GM19023 (cell line): ENCODE data around the gene TFG.

Source experiments
- ATAC-seq: cut with Tn5 transposase; IDR thresholded peaks from one replicate; pipeline ENCODE4 v1.9.1; 2021; ENCODE audit warnings: mild to moderate bottlenecking, moderate library complexity; ENCODE audit not compliant: unreplicated experiment

TFG gene

DNA sequence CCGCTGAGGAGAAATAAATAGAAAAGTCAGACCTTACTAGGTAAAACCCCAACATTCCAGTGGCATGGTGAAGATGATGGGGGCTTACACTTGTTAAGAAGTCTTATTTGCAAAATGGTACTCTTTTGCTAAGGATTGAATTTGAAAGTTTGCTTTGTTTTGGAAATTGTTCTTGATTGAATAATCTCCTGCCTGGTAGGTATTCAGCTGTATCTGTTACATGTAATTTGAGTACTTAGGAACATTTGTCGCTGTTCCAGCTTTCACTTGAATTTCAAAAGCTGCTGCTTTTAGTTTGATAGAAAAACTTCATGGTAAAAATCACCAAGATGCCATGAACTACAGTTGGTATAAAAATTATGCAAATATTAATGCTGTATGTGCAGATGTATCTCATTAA is 44.6 kb downstream of the TFG start:
- no peak for ATAC-seq

DNA sequence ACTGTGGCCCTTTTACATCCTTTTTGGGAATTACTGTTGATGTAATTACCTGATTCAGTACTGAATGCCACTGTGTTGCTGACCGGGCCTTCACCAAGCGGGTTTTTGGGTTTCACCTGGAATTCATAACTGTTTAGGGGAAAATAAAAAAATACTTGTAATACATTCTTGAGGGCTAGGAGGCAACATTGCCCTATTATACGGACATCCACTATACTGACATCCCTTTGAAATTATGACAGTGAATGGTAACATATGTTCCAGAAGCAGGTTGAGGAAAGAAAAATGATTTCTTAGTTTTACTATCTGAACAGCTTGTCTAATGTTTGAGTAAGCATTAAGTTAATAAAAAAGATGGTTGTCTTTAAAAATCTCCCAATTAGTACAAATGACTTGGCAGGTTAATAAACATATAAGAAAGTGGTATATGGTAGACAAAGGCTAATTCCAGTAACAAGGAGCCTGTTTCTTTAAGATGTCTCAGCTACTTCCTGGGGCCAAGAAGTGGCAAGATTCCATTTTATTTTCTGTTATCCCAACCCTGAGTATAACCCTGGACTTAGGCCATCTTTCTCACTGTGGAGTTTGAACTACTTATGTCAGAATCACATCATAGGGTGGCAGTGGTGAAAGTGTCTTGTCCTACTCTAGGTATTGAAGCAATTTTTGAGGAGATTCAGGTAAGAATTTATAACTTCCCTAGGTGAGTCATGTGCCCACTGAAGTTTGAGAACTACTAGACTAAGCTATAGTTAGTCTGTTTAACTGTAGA is 45.5 kb downstream of the TFG start:
- ATAC-seq = no peak

DNA sequence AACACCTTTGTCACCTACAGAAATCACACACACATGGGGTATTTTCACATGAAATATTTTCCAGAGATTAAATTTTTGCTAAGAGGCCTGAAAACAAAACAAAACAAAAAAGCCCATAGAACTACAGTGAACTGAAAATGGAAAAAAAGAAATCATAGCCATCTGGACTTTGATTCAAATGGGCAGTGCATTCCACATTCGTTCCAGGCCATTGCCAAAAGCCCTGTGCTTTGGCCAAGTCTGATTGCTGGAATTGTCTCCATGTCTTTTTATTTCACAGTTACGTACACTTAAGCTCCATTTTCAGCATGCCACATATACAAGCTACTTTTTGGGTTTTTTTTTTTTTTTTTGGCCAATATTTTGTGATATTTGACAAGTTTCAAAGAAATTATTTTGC is 47.1 kb downstream of the TFG start:
- no peak for ATAC-seq

DNA sequence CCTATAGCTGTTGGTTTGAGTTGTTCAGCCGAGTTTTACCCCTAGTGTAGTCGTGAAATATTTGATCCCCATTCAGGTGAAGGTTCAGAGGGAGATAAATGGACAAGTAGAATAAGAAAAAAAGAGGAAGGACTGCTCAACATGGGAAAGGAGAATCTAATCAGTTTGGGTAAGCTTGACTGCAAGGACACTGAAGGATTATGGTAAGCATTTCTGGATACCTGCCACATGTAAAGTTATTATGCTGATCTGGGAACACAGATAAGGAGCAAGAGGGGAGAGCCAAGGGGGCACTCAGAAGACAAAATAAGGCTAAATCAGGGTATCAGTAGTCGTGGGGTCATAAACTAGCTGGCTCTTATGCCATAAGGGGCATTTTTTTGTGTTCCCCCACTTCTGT is 49.9 kb downstream of the TFG start:
- ATAC-seq = no peak

DNA sequence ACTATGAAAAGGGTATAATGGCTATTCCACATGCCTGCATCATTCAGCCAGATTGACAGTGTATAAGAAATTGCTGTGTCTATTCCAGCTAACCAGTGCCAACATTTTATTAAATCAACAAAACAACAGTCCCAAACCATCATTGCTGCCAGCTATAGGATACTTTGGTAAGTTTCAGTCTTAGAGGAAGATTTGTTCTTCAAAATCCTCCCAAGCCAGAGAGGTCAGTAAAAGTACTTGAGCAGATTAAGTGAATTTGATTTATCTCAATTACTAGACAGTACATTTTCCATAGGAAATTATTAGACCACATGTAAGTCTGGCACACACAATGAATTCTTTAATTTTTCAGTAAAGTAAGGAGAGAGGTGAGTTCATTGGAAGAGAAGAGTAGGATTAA is 50.7 kb downstream of the TFG start:
- ATAC-seq = no peak

DNA sequence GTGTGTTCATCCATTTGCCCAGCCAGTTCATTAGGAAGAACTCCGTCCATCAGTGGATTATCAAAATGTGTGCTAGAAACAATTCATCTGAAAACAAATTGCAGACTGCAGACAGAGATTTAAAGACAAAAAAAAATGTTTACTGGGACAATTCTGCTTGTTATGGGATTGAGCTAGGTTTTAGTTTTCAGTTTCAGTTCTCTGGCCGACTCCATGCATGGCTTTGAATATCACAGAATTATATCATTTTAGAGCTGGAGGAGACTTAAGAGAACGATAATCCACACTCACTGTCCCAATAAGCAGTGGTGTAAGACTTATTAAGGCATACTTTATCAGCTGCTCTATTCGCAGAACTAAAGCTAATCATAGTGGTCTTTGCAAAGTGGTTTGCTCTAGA is 51.1 kb downstream of the TFG start:
- ATAC-seq = no peak

DNA sequence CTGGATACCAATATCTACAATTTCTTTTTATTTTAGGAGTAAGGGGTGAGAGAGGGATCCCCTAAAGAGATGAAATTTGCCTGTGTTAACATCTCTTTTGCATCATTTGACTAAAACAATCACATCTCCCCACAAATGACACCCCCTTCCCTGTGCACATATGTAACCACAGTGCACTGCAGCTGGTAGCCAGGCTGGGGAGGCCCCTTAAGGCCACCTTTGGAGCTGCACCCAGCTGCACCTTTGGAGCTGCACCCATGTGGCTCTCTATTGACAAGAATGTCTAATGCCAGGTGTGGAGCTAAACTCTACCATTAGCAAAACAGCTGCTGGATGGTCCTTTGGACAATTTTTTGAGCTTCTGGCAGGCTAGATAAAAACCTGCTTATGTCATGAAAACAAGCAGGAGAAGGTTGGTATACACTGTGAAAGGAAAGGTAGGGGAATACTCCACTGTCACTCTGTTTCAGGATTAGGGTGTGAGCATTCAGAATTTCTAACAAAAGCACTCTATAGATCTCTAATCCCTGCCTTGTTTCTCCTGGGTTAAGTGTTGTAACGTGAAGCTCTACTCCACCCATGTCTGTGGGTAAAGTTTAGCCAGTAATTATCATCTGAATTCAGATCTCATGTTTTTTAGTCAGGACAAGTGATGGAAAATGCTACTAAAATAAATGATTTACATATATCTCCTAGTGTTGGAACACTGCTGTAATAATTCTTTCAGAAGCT is 52.1 kb downstream of the TFG start:
- ATAC-seq = peak; percentile 81

DNA sequence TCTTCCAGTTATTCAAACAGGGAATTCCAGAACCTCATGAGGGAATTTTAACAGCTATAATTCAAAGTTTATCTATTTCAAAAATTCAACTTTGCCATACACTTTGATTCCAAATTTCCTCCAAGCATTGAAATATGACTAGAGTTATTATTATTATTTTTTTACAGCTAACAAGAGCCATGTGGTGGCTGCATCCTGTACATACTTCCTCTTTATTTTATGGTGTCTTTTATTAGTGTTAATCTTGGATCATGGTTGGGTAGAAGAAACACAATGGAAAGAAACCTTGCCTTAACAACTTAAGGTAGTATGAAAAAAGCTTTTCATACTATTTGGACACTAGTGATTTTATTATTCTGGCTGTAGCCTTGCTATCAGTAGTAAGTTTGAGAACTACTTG is 52.7 kb downstream of the TFG start:
- ATAC-seq = no peak

DNA sequence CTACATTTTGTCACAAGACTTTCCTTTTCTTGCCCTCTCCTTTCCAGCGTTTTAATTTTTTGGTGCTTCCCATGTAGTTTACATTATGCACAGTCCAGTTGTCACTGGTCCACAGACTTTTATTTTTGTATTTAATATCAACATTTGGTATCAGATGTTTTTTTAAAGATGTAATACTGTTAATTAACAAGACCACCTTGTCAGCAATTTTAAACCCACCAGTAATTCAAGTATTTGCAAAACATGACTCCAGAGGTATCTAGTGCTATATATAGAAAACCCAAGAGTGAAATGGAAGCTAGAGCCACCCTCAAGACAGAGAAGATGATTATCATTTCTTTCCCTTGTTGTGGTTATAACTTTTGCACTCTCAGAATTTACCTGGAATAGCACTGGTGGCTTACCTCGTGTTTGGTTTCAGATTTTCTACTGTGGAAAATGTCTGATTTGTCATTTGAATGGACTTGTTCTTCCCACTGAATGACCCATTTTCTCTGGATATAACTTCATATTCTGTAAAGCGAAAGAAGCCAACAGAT is 56.2 kb downstream of the TFG start:
- ATAC-seq = no peak

DNA sequence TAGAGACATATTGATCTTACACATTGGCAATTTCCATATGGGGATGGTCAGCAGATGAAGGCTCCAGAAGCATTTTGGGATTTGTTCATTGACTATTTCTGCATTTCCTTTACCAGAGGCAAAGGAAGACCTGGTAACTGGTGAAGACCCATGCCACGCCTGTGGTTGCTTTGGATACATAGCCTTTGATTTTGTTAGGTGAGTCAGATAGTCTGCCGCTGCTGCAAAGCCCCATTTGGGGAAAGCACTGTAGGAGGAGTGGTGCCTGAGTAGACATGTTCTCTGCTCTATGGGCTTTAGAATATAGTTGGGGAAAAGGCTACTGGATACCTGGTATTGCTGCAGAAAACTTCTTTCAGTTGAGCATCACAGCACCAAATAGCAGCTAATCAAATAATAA is 56.8 kb downstream of the TFG start:
- no peak for ATAC-seq

DNA sequence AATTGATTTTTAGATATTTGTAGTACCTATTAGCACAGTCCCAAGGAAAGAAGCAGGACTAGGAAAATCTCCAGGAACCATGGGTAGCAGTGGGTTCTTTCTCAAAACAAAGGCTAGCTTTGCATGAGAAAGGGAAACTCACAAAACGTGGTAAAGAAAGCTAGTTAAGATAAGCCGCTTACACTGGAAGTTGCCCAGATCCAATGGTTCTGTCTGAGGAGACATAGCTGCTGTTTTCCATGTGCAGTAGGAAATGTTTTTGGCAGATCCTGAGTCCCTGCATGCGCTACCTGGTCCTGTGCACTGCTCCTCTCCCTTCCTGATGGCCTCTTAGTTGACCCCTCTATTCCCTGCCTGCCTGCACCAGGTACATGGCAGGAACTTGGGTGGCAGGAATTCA is 60.4 kb downstream of the TFG start:
- no peak for ATAC-seq

DNA sequence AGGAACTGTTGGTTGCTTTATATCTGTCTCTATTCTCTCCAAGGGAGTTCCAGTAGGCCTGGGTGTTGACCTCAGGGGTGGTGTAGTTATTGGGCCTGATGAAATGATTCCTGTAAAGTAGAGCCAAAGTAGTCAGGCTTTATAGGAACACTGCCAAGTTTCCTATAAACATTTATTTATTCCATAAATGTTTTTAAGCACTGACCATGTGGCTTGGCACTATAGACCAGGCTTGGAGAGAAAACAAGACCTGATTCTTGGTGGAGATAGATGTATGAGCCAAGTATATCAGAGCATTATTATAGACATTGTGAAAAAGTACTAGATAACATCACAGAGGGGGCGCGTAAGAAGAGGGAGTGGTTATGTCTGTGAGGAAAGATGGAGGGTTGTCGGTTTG is 65.9 kb downstream of the TFG start:
- ATAC-seq = no peak

DNA sequence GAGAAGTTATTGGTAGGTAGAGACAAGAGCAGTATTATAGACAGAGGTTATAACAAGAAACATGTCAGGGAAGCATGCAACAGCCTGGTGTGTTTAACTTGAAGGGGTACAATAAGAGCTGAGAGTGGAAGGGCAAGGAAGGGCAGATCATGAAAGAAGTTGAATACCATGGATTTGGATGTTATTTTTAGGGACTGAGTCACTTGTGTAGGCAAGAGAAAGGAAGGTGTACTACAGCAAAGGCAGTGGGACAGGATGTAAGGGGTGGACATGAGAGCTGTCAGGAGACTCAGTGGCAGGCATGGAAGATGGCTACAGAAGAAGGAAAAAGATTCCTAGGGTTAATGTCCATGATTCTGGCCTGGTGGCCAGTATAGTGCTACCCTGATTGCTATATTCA is 66.4 kb downstream of the TFG start:
- ATAC-seq = no peak

DNA sequence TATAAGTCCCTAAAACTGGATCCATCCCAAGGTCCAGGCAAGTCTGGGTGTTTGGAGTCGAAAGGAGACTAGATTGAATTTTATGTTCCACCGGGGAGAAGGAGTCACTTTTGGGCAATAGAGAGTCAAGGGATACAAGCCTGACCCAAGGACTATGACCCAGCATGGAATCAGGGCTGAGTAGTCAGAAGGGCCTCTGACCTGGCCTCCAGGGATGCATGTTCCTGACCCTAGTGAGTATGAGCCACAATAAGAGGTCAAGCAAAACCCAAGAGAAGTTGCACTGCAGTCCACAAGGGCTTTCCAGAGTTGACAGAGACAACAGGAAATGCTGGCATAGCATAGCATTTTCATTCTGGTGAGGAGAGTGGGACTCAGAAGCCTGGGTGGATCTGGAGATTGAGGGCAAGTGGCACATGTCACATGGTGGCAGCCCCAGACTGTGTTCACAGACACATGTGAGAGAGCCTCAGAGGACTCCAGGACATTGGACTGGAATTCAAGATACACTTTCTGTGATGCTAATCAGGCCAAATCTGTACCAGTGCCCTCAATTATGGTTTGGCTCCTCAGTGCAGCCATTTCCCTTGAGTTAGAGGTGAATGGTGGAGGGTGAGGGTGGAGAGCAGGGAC is 66.9 kb downstream of the TFG start:
- no peak for ATAC-seq

DNA sequence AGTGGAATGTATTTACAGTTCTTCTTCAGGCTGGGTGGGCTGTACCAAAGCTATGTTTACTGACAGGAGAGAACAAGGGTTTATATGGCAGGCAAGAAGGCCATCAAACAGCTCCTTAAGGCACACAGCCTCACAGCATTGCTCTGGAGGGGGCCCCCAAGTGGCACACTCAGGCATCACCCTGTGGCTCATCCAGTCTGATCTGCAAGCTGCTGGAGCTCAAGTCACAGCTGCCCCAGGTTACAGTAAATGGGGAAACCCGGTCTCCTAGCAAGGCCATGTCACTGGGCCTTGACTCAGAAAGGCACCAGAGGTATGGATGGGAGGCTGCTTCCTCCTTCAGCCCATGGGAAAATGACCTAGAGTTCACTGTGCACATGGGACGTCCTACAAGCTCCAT is 67.5 kb downstream of the TFG start:
- no peak for ATAC-seq

DNA sequence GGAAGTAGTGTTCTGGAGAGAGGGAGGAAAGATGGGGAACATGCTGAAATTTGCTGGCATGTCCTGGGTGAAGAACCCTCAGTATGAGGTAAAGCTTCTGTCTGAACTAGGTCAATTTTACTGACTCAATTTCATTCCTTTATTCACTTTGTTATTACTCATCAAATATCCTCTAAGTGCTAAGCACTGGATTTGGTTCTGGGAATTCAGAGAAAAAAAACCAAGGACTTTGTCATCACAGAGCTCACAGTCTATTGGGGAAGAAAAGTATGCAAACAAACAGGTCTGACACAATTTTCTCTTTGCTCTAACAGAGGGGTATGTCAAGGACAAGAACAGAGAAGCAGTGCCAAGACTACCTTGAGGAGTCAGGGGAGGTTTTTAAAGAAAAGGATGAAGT is 68.0 kb downstream of the TFG start:
- no peak for ATAC-seq

DNA sequence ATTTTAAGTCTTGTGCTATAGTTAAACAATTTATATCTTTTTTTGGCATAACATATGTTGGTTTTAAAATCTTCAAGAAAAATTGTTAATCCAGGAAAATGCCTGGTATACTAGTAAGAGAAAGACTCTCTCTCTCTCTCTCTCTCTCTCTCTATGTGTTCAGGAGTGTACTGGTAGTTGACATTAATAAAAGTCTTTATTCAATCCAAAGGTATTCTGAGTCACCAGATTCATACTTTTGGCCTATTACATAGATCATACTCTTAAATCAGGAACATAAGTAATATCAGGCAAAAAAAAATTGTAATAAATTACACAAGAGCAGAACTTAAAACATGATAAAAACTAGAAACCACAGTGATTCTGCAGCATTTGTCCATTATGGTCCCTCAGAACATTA is 70.2 kb downstream of the TFG start:
- ATAC-seq = no peak

DNA sequence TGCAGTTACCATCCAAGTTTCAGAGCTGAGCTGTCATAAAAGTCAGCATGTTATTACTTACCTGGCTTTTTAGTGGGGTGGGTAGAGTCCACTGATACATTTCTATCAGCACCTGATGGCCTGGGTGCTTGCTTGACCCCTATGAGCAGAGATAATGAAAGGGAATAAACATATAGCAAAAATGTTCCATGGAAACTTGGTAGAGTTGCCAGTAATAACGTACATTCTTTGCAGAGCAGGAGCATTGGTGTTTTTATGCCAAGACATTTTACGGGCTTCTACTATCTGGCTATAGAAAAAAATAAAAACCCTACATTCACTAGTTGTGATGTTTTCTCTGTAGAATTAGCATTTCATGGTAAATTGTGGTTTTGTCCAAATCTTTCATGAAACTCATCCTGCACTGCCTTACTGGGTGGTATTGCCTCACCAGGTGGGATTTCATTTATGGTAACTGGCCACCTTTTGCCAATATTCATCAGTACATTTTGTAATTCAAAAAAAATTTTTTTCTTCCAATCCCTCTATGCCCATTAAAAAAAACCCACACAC is 70.9 kb downstream of the TFG start:
- ATAC-seq = no peak

DNA sequence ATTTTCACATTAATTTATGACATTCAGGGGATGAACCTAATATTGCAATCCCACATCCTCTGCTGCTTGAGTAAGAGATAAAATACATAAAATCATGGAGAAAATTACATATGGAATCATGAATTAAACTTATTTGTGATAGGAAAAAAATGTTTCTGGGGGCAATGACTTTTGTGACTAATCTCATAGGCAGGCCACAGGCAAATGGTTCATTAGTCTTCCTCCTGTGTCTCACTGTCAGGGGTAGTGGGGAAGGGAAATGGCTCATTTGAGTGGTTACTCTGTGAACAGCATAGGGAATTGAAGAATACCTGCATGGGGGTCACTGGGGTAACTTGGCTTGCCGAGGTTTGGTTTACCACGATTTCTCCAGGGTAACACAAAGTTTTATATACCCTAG is 72.0 kb downstream of the TFG start:
- ATAC-seq = no peak

DNA sequence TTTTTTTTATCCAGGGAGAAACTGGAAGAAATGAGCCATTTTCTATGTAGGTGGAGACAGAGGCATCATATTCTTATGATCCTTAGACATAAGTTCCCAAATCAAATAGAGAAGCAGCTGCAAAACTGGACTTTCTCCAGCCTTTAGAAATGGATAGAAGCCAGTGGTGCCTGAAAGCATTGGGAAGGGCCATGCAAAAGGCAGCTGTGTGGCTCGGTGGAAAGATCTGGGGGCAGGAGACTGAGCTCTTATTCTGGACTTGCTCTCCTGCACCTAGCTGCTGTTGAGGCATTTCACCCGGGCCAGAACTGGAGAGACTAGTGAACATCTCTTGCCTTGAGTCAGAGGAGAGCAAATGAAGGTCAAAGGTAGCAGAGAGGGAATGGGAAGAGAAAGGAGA is 73.1 kb downstream of the TFG start:
- no peak for ATAC-seq

DNA sequence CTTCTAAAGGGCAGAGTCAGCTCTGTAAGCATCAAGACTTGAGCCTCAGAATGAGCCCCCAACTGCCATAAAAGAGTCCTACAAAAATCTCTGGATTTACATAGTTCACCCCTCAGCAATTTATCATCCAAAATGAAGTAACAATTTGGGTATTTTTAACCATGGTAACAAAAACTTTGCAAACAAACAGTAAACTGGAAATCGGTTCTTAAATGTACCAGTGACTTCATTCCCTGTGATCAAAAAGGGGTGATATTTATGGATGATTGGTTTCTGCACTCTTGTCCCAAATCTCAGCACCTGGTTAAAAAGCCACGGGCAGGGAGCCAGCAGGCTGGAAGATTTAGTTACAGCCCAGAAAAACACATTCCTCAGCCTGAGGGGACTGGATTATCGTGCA is 73.6 kb downstream of the TFG start:
- ATAC-seq = no peak

DNA sequence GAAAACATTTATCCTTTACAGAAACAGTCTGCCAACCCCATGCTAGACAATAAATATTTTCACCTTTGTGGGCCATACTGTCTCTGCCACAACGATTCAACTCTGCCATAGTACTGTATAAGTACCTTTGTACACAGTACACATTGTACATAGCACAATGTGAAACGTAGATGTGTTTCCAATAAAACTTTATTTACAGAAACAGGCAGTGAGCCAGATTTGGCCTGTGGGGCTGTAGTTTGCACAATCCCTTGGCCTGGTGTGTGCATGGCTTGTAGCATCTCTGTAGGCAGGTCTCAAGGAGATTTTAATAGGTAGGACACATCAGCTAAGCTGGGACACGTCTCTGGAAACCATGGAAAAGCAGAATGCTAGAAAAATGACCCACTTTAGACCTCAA is 74.3 kb downstream of the TFG start:
- ATAC-seq = no peak
